H9 (cell line): ENCODE results near the gene PRXL2C. TPM values are rescaled to one million over a fixed set of nuclear protein-coding genes. Genes with fewer than 3 reads are reported as not detected.

Experiments
- DNase-seq: peaks from one replicate; pipeline ENCODE4 v3.0.0-alpha.2; 2017
- H2AFZ ChIP-seq: one replicate; pipeline ENCODE4 v1.6.1; 2013; ENCODE audit warnings: mild to moderate bottlenecking, low read length, control low read depth, moderate library complexity
- H2AK5ac ChIP-seq: 2 replicates; pipeline ENCODE4 v1.6.1; 2013; ENCODE audit warnings: low read length, control low read depth, mixed read lengths; ENCODE audit not compliant: insufficient read length
- H2BK120ac ChIP-seq: one replicate; pipeline ENCODE4 v1.6.1; 2013; ENCODE audit warnings: low read depth, mild to moderate bottlenecking, low read length, control low read depth, inconsistent platforms; ENCODE audit not compliant: poor library complexity, severe bottlenecking
- H2BK12ac ChIP-seq: 2 replicates; pipeline ENCODE4 v1.6.1; 2013; ENCODE audit warnings: low read length, control low read depth, mixed read lengths, low read depth; ENCODE audit not compliant: insufficient read length
- H2BK15ac ChIP-seq: 2 replicates; pipeline ENCODE4 v1.6.1; 2013; ENCODE audit warnings: low read depth, low read length, control low read depth
- H2BK20ac ChIP-seq: one replicate; pipeline ENCODE4 v1.6.1; 2013; ENCODE audit warnings: low read depth, mild to moderate bottlenecking, low read length, control low read depth, inconsistent platforms; ENCODE audit not compliant: poor library complexity, severe bottlenecking
- H2BK5ac ChIP-seq: 2 replicates; pipeline ENCODE4 v1.6.1; 2013; ENCODE audit warnings: low read length, control low read depth, mixed read lengths; ENCODE audit not compliant: insufficient read length
- H3K14ac ChIP-seq: 2 replicates; pipeline ENCODE4 v1.6.1; 2013; ENCODE audit warnings: low read length, control low read depth; ENCODE audit not compliant: insufficient read depth
- H3K18ac ChIP-seq: 2 replicates; pipeline ENCODE4 v1.6.1; 2013; ENCODE audit warnings: low read depth, mild to moderate bottlenecking, mixed read lengths, low read length, control low read depth; ENCODE audit not compliant: insufficient read length
- H3K23ac ChIP-seq: 2 replicates; pipeline ENCODE4 v1.6.1; 2013; ENCODE audit warnings: low read length, control low read depth, mixed read lengths, low read depth; ENCODE audit not compliant: insufficient read length
- H3K23me2 ChIP-seq: 2 replicates; pipeline ENCODE4 v1.6.1; 2013; ENCODE audit warnings: low read depth, mild to moderate bottlenecking, mixed read lengths, low read length, control low read depth; ENCODE audit not compliant: insufficient read length, poor library complexity, severe bottlenecking
- H3K27ac ChIP-seq: 2 replicates; pipeline ENCODE4 v1.5.1; 2013; ENCODE audit warnings: low read length, control low read depth, mixed read lengths, low read depth; ENCODE audit not compliant: insufficient read length
- H3K27me3 ChIP-seq: 2 replicates; pipeline ENCODE4 v1.6.1; 2013; ENCODE audit warnings: low read length, control low read depth, inconsistent platforms; ENCODE audit not compliant: insufficient read depth
- H3K4ac ChIP-seq: 2 replicates; pipeline ENCODE4 v1.6.1; 2013; ENCODE audit warnings: low read depth, mild to moderate bottlenecking, control low read depth, inconsistent platforms, low read length, moderate library complexity
- H3K4me1 ChIP-seq: 2 replicates; pipeline ENCODE4 v1.6.1; 2013; ENCODE audit warnings: low read length, control low read depth, inconsistent platforms; ENCODE audit not compliant: insufficient read depth
- H3K4me2 ChIP-seq: 2 replicates; pipeline ENCODE4 v1.6.1; 2013; ENCODE audit warnings: low read length, control low read depth, mixed read lengths; ENCODE audit not compliant: insufficient read length, insufficient read depth
- H3K56ac ChIP-seq: 2 replicates; pipeline ENCODE4 v1.6.1; 2013; ENCODE audit warnings: low read depth, mild to moderate bottlenecking, mixed read lengths, low read length, control low read depth; ENCODE audit not compliant: insufficient read length
- H3K79me1 ChIP-seq: 2 replicates; pipeline ENCODE4 v1.6.1; 2013; ENCODE audit warnings: low read depth, mild to moderate bottlenecking, moderate library complexity, low read length, control low read depth, inconsistent platforms; ENCODE audit not compliant: insufficient read depth, poor library complexity, severe bottlenecking
- H3K79me2 ChIP-seq: 2 replicates; pipeline ENCODE4 v1.6.1; 2013; ENCODE audit warnings: low read length, control low read depth, inconsistent platforms; ENCODE audit not compliant: insufficient read depth
- H3K9ac ChIP-seq: 2 replicates; pipeline ENCODE4 v1.6.1; 2013; ENCODE audit warnings: low read length, control low read depth, mixed read lengths; ENCODE audit not compliant: insufficient read length; ENCODE audit errors: extremely low read depth
- H3K9me3 ChIP-seq: one replicate; pipeline ENCODE4 v1.6.1; 2013; ENCODE audit warnings: low read depth, low read length, inconsistent platforms; ENCODE audit not compliant: control insufficient read depth
- H3T11ph ChIP-seq: one replicate; pipeline ENCODE4 v1.6.1; 2013; ENCODE audit warnings: mild to moderate bottlenecking, low read length, control low read depth, inconsistent platforms
- H4K20me1 ChIP-seq: one replicate; pipeline ENCODE4 v1.6.1; 2013; ENCODE audit not compliant: control insufficient read depth, insufficient read length, insufficient read depth
- H4K5ac ChIP-seq: 2 replicates; pipeline ENCODE4 v1.6.1; 2013; ENCODE audit warnings: low read depth, mild to moderate bottlenecking, mixed read lengths, low read length, control low read depth; ENCODE audit not compliant: insufficient read length
- H4K8ac ChIP-seq: replicated peaks from 2 replicates; pipeline ENCODE4 v1.6.1; 2013; ENCODE audit warnings: low read length, control low read depth, mixed read lengths, low read depth; ENCODE audit not compliant: insufficient read length
- H4K91ac ChIP-seq: 2 replicates; pipeline ENCODE4 v1.6.1; 2013; ENCODE audit warnings: low read depth, mild to moderate bottlenecking, moderate library complexity, mixed read lengths, low read length, control low read depth; ENCODE audit not compliant: insufficient read length
- H3K27ac Mint-ChIP-seq, 3 experiments: 2 replicates in 2 of 3; 3 replicates in 1 of 3; pipeline ENCODE4 v1.8.0; 2020 to 2021; ENCODE audit warnings: mixed read lengths in 3 of 3, mild to moderate bottlenecking in 1 of 3, moderate library complexity in 1 of 3
- H3K27me3 Mint-ChIP-seq: 2 replicates; pipeline ENCODE4 v1.8.0; 2021; ENCODE audit warnings: low read depth, mild to moderate bottlenecking, moderate library complexity, mixed read lengths
- H3K36me3 Mint-ChIP-seq, 3 experiments: 2 replicates in 2 of 3; 3 replicates in 1 of 3; pipeline ENCODE4 v1.8.0; 2020 to 2021; ENCODE audit warnings: low read depth in 3 of 3, mixed read lengths in 3 of 3; ENCODE audit not compliant: insufficient read depth in 1 of 3
- H3K4me1 Mint-ChIP-seq, 2 experiments: 2 replicates each; pipeline ENCODE4 v1.8.0; 2020; ENCODE audit warnings: mixed read lengths in 2 of 2
- H3K4me3 Mint-ChIP-seq, 2 experiments: 2 replicates in 1 of 2; 3 replicates in 1 of 2; pipeline ENCODE4 v1.8.0; 2020 to 2021; ENCODE audit warnings: mild to moderate bottlenecking in 2 of 2, mixed read lengths in 2 of 2, moderate library complexity in 1 of 2
- H3K9me3 Mint-ChIP-seq, 2 experiments: 2 replicates in 1 of 2; 3 replicates in 1 of 2; pipeline ENCODE4 v1.8.0; 2020; ENCODE audit warnings: mild to moderate bottlenecking in 2 of 2, mixed read lengths in 2 of 2, moderate library complexity in 1 of 2
- WGBS: extraction: QIAGEN DNeasy Blood & Tissue Kit; methylation state at CpG from one replicate; pipeline ENCODE4 v1.1.7; 2013; ENCODE audit warnings: missing lambda C conversion rate, low lambda C conversion rate, mixed read lengths; ENCODE audit not compliant: insufficient read length; ENCODE audit errors: extremely low coverage; 5-methylcytosine and 5-hydroxymethylcytosine counted together
- total RNA-seq: library from RNA; stranded (reverse); gene quantifications from 2 replicates; pipeline ENCODE4 v1.2.1, GENCODE V29; 2021
- TF ChIP-seq, protein P1 (sequence below): fragments of 200-600 bp; sonication (generic); conservative IDR thresholded peaks from 3 replicates; pipeline ENCODE4 v1.8.0; 2021; ENCODE audit warnings: antibody characterized with exemption, mild to moderate bottlenecking

The PRXL2C gene
- total RNA-seq, 1 experiment from 2014 or later, result 4.7 TPM

DNA sequence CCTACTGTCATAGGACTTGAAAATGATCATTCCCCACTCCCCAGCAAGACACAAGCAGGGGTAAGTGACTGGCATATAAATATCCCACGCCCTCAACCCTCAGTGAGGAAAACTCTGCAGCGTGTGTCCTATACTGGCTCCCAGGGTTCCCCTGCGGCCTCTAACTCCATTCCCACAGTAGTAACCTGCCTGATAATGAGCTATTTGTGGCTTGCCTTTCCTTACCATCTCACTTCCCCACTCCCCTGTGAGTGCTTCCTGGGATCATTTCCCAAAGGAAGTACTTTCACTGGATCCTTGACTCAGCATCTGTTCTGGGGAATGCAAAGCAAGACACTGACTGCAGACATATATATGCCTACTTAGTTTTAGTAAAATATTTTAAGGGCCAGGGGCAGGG is 49.8 kb downstream of the PRXL2C start:
- H3K27ac ChIP-seq, result no peak overlapping the region
- H3K79me1 ChIP-seq, result peaks cover 8% of the 10 kb centered on the region
- no CpG with 5 or more reads among the region's 3 CpGs for WGBS
- H3T11ph ChIP-seq, result no peak overlapping the region
- Mint-ChIP-seq H3K27me3 (no peaks in the 10 kb centered on the region), H3K27ac (peak overlapping the region in 2 of 3 experiments; percentile 10 to 54; a peak in 1 of 7 replicates), H3K9me3 (peaks cover 0 to 2% of the 10 kb centered on the region in 2 experiments; a peak in 1 of 5 replicates), H3K4me3 (no peak overlapping the region), H3K36me3 (peaks cover 0 to 6% (median 4%) of the 10 kb centered on the region in 3 experiments; a peak in 3 of 7 replicates), H3K4me1 (peaks cover 4 to 10% of the 10 kb centered on the region in 2 experiments; a peak in 3 of 4 replicates)
- no peak overlapping the region for H2AFZ ChIP-seq
- H4K91ac ChIP-seq, result no peak overlapping the region
- TF ChIP-seq, protein P1, sequence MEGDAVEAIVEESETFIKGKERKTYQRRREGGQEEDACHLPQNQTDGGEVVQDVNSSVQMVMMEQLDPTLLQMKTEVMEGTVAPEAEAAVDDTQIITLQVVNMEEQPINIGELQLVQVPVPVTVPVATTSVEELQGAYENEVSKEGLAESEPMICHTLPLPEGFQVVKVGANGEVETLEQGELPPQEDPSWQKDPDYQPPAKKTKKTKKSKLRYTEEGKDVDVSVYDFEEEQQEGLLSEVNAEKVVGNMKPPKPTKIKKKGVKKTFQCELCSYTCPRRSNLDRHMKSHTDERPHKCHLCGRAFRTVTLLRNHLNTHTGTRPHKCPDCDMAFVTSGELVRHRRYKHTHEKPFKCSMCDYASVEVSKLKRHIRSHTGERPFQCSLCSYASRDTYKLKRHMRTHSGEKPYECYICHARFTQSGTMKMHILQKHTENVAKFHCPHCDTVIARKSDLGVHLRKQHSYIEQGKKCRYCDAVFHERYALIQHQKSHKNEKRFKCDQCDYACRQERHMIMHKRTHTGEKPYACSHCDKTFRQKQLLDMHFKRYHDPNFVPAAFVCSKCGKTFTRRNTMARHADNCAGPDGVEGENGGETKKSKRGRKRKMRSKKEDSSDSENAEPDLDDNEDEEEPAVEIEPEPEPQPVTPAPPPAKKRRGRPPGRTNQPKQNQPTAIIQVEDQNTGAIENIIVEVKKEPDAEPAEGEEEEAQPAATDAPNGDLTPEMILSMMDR, result no peak
- H3K23ac ChIP-seq, result no peak overlapping the region
- H3K79me2 ChIP-seq, result peaks cover 10% of the 10 kb centered on the region; the same call in 1 of the 2 replicates
- H4K8ac ChIP-seq, result no peak overlapping the region
- no peaks in the 10 kb centered on the region for H4K20me1 ChIP-seq
- no peak for DNase-seq
- no peak overlapping the region for H3K4ac ChIP-seq
- H3K9me3 ChIP-seq, result no peaks in the 10 kb centered on the region
- no peak overlapping the region for H2AK5ac ChIP-seq
- H3K4me2 ChIP-seq, result no peak overlapping the region
- H3K14ac ChIP-seq, result no peak overlapping the region
- H3K27me3 ChIP-seq, result no peaks in the 10 kb centered on the region
- H2BK12ac ChIP-seq, result no peak overlapping the region
- H3K4me1 ChIP-seq, result 0 out of 2 replicates have a peak, but pooled peaks cover 2% of the 10 kb centered on the region
- no peak overlapping the region for H4K5ac ChIP-seq
- no peaks in the 10 kb centered on the region for H3K23me2 ChIP-seq
- H2BK5ac ChIP-seq, result no peak overlapping the region
- no peak overlapping the region for H3K18ac ChIP-seq
- no peak overlapping the region for H2BK120ac ChIP-seq
- no peak overlapping the region for H2BK20ac ChIP-seq
- no peak overlapping the region for H3K9ac ChIP-seq
- no peak overlapping the region for H3K56ac ChIP-seq
- no peak overlapping the region for H2BK15ac ChIP-seq
